Measurements from ENCODE around the gene SUPT7L.

SUPT7L gene

GRCh38 chr2:27652341-27652740 lies 11.1 kb downstream of the SUPT7L start (continued):
- TF ChIP-seq ZFP3 (CRISPR knock-in tag; IDR thresholded peaks at IDR 0.05) (no peak), TCF4 (CRISPR knock-in tag; IDR thresholded peaks at IDR 0.05; ENCODE audit: borderline replicate concordance) (no peak), CSDC2 (CRISPR knock-in tag; IDR thresholded peaks at IDR 0.05) (no peak), PPARA (CRISPR knock-in tag; IDR thresholded peaks at IDR 0.05; ENCODE audit: borderline replicate concordance) (no peak), ESRRG (CRISPR knock-in tag; IDR thresholded peaks at IDR 0.05) (no peak), ZNF565 (CRISPR knock-in tag; conservative IDR thresholded peaks at IDR 0.05; ENCODE audit: low read depth) (no peak)
- TF ChIP-seq, protein P1, sequence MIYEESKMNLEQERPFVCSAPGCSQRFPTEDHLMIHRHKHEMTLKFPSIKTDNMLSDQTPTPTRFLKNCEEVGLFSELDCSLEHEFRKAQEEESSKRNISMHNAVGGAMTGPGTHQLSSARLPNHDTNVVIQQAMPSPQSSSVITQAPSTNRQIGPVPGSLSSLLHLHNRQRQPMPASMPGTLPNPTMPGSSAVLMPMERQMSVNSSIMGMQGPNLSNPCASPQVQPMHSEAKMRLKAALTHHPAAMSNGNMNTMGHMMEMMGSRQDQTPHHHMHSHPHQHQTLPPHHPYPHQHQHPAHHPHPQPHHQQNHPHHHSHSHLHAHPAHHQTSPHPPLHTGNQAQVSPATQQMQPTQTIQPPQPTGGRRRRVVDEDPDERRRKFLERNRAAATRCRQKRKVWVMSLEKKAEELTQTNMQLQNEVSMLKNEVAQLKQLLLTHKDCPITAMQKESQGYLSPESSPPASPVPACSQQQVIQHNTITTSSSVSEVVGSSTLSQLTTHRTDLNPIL (CRISPR knock-in tag; IDR thresholded peaks at IDR 0.05; ENCODE audit: low read depth) = no peak

DNA sequence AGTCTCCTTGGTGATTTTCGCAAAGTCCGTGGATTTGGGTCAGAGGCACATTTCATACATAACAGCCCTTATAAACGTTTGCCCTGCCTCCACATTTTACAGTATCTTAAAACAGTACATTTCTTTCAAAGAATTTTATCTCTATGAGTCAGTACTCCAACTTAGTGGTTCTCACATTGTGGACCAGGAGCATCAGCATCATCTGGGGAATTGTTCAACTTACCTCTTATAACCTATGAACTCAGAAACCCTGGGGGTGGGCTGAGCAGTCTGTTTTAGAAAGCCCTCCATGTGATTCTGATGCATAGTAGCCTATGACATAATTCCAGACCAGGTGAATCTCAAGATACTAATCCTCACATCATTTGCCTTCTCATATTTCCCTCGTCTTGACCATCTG lies 12.4 kb downstream of the SUPT7L start:
- no peak for ATAC-seq
- TF ChIP-seq PPARA (CRISPR knock-in tag; IDR thresholded peaks at IDR 0.05; ENCODE audit: borderline replicate concordance) (no peak), ZNF70 (CRISPR knock-in tag; IDR thresholded peaks at IDR 0.05) (no peak), ZNF565 (CRISPR knock-in tag; conservative IDR thresholded peaks at IDR 0.05; ENCODE audit: low read depth) (no peak)

GRCh38 chr2:27647737-27648136 lies 15.7 kb downstream of the SUPT7L start:
- ATAC-seq = no peak
- TF ChIP-seq, protein P2, sequence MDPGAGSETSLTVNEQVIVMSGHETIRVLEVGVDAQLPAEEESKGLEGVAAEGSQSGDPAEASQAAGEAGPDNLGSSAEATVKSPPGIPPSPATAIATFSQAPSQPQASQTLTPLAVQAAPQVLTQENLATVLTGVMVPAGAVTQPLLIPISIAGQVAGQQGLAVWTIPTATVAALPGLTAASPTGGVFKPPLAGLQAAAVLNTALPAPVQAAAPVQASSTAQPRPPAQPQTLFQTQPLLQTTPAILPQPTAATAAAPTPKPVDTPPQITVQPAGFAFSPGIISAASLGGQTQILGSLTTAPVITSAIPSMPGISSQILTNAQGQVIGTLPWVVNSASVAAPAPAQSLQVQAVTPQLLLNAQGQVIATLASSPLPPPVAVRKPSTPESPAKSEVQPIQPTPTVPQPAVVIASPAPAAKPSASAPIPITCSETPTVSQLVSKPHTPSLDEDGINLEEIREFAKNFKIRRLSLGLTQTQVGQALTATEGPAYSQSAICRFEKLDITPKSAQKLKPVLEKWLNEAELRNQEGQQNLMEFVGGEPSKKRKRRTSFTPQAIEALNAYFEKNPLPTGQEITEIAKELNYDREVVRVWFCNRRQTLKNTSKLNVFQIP (CRISPR knock-in tag; IDR thresholded peaks at IDR 0.05; ENCODE audit: borderline replicate concordance, low read depth) = no peak
- TF ChIP-seq ZC3H10 (CRISPR knock-in tag; IDR thresholded peaks at IDR 0.05) = no peak
- TF ChIP-seq TCF4 (CRISPR knock-in tag; IDR thresholded peaks at IDR 0.05; ENCODE audit: borderline replicate concordance) = no peak
- no peak for TF ChIP-seq OSR1 (CRISPR knock-in tag; IDR thresholded peaks at IDR 0.05)

GRCh38 chr2:27647289-27647688 lies 16.1 kb downstream of the SUPT7L start:
- ATAC-seq = peak; percentile 54; the same call in 2 of the 3 replicates
- TF ChIP-seq ISL1 (CRISPR knock-in tag; IDR thresholded peaks at IDR 0.05) (no peak), SNAI2 (CRISPR knock-in tag; IDR thresholded peaks at IDR 0.05) (no peak), CSDC2 (CRISPR knock-in tag; IDR thresholded peaks at IDR 0.05) (no peak), TOX (CRISPR knock-in tag; IDR thresholded peaks at IDR 0.05; ENCODE audit: borderline replicate concordance) (no peak), GLIS3 (CRISPR knock-in tag; IDR thresholded peaks at IDR 0.05) (no peak), ZNF8 (CRISPR knock-in tag; IDR thresholded peaks at IDR 0.05) (no peak), ZNF565 (CRISPR knock-in tag; conservative IDR thresholded peaks at IDR 0.05; ENCODE audit: low read depth) (no peak), ESRRG (CRISPR knock-in tag; IDR thresholded peaks at IDR 0.05) (no peak), CSRNP3 (CRISPR knock-in tag; IDR thresholded peaks at IDR 0.05) (no peak), ZC3H10 (CRISPR knock-in tag; IDR thresholded peaks at IDR 0.05) (no peak), ZFP3 (CRISPR knock-in tag; IDR thresholded peaks at IDR 0.05) (no peak), RARB (CRISPR knock-in tag; IDR thresholded peaks at IDR 0.05) (no peak), TCF4 (CRISPR knock-in tag; IDR thresholded peaks at IDR 0.05; ENCODE audit: borderline replicate concordance) (no peak)
- TF ChIP-seq, protein P3, sequence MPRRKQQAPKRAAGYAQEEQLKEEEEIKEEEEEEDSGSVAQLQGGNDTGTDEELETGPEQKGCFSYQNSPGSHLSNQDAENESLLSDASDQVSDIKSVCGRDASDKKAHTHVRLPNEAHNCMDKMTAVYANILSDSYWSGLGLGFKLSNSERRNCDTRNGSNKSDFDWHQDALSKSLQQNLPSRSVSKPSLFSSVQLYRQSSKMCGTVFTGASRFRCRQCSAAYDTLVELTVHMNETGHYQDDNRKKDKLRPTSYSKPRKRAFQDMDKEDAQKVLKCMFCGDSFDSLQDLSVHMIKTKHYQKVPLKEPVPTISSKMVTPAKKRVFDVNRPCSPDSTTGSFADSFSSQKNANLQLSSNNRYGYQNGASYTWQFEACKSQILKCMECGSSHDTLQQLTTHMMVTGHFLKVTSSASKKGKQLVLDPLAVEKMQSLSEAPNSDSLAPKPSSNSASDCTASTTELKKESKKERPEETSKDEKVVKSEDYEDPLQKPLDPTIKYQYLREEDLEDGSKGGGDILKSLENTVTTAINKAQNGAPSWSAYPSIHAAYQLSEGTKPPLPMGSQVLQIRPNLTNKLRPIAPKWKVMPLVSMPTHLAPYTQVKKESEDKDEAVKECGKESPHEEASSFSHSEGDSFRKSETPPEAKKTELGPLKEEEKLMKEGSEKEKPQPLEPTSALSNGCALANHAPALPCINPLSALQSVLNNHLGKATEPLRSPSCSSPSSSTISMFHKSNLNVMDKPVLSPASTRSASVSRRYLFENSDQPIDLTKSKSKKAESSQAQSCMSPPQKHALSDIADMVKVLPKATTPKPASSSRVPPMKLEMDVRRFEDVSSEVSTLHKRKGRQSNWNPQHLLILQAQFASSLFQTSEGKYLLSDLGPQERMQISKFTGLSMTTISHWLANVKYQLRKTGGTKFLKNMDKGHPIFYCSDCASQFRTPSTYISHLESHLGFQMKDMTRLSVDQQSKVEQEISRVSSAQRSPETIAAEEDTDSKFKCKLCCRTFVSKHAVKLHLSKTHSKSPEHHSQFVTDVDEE (CRISPR knock-in tag; IDR thresholded peaks at IDR 0.05) = no peak
- TF ChIP-seq, protein P1 (CRISPR knock-in tag; IDR thresholded peaks at IDR 0.05; ENCODE audit: low read depth) = no peak

All from SK-N-SH treated with all-trans-retinoic acid at 6 μM for 48 hours (cell line).